H1 (cell line): Measurements from ENCODE around the gene ANKRD12. TPM values are rescaled to one million over a fixed set of nuclear protein-coding genes. Genes with fewer than 3 reads are reported as not detected.

Experiments used
- CTCF ChIA-PET: fragments of 300-600 bp; sonication (Branson Sonifier 250); formaldehyde crosslinking; loops from one replicate; lab custom pipeline; 2021; ENCODE audit not compliant: partially characterized antibody; lab: Charles Lee
- POLR2A ChIA-PET: fragments of 300-600 bp; sonication (Branson Sonifier 250); formaldehyde crosslinking; loops from one replicate; lab custom pipeline; 2021; ENCODE audit warnings: inconsistent platforms; ENCODE audit not compliant: partially characterized antibody; lab: Charles Lee
- DNase-seq, 2 experiments: peaks; one replicate each; pipeline versions ENCODE4 v3.0.0 to v3.0.0-alpha.2; 2010 to 2022; ENCODE audit warnings: low spot score in 2 of 2, low read depth in 1 of 2, mixed read lengths in 1 of 2
- FAIRE-seq: peaks from 2 replicates; lab custom pipeline; 2011; peaks lifted over from hg19 to GRCh38; lab: Jason Lieb, UNC
- H2AFZ ChIP-seq: 2 replicates; pipeline ENCODE4 v1.8.1; 2012; ENCODE audit warnings: low read length, inconsistent platforms
- H2AK5ac ChIP-seq: 2 replicates; pipeline ENCODE4 v1.6.1; 2013; ENCODE audit warnings: low read depth, low read length
- H2BK120ac ChIP-seq: replicated peaks from 2 replicates; pipeline ENCODE3; 2013; ENCODE audit warnings: low read depth, low read length, inconsistent platforms
- H2BK12ac ChIP-seq: 2 replicates; pipeline ENCODE4 v1.6.1; 2013; ENCODE audit warnings: low read depth, low read length
- H2BK15ac ChIP-seq: 2 replicates; pipeline ENCODE4 v1.6.1; 2013; ENCODE audit warnings: low read length
- H2BK20ac ChIP-seq: 2 replicates; pipeline ENCODE4 v1.6.1; 2013; ENCODE audit warnings: low read length
- H2BK5ac ChIP-seq: 2 replicates; pipeline ENCODE4 v1.6.1; 2013; ENCODE audit warnings: low read depth, low read length
- H3K14ac ChIP-seq: 2 replicates; pipeline ENCODE4 v1.6.1; 2013; ENCODE audit warnings: inconsistent platforms; ENCODE audit not compliant: insufficient read length
- H3K18ac ChIP-seq: 2 replicates; pipeline ENCODE4 v1.6.1; 2013; ENCODE audit warnings: low read length; ENCODE audit errors: extremely low read depth
- H3K23ac ChIP-seq: 2 replicates; pipeline ENCODE4 v1.6.1; 2013; ENCODE audit warnings: inconsistent platforms; ENCODE audit not compliant: insufficient read length
- H3K23me2 ChIP-seq: 2 replicates; pipeline ENCODE4 v1.6.1; 2013; ENCODE audit warnings: low read depth, low read length
- H3K27ac ChIP-seq: 2 replicates; pipeline ENCODE4 v1.6.1; 2011; ENCODE audit warnings: low read depth, low read length, inconsistent platforms
- H3K27me3 ChIP-seq, 4 experiments: replicated peaks in 1 of 4; 1 replicate in 1 of 4; 2 replicates in 3 of 4; pipeline versions ENCODE4 v1.6.1 to v1.8.1; 2011 to 2013; ENCODE audit warnings: low read length in 3 of 4, mild to moderate bottlenecking in 3 of 4, inconsistent platforms in 2 of 4, mixed read lengths in 2 of 4, moderate library complexity in 1 of 4; ENCODE audit not compliant: control insufficient read depth in 3 of 4, insufficient read depth in 3 of 4; ENCODE audit errors: extremely low read depth in 1 of 4
- H3K36me3 ChIP-seq, 4 experiments: 2 replicates each; pipeline versions ENCODE4 v1.6.1 to v1.8.1; 2011 to 2013; ENCODE audit warnings: mild to moderate bottlenecking in 4 of 4, low read length in 3 of 4, moderate library complexity in 2 of 4, control low read depth in 1 of 4, inconsistent platforms in 1 of 4; ENCODE audit not compliant: insufficient read depth in 4 of 4, control insufficient read depth in 2 of 4
- H3K4ac ChIP-seq: replicated peaks from 2 replicates; pipeline ENCODE3; 2013; ENCODE audit warnings: low read length, low read depth, mixed read lengths, inconsistent platforms; ENCODE audit not compliant: insufficient read length
- H3K4me1 ChIP-seq, 4 experiments: replicated peaks in 1 of 4; 1 replicate in 1 of 4; 2 replicates in 3 of 4; pipeline versions ENCODE4 v1.6.1 to v1.8.1; 2011 to 2013; ENCODE audit warnings: low read length in 3 of 4, inconsistent platforms in 2 of 4, mixed read lengths in 1 of 4; ENCODE audit not compliant: insufficient read depth in 4 of 4, control insufficient read depth in 3 of 4
- H3K4me2 ChIP-seq, 2 experiments: 2 replicates each; pipeline versions ENCODE4 v1.6.1 to v1.8.1; 2011 to 2013; ENCODE audit warnings: low read depth in 2 of 2, low read length in 2 of 2, control low read depth in 1 of 2, inconsistent platforms in 1 of 2, mild to moderate bottlenecking in 1 of 2; ENCODE audit not compliant: insufficient read depth in 1 of 2
- H3K4me3 ChIP-seq, 4 experiments: fragments of 200-600, 300-600 bp in 1 of 4; sonication (generic), shearing (Covaris generic), sonication (Bioruptor Twin) in 1 of 4; 2 replicates each; pipeline versions ENCODE4 v1.5.1 to v1.8.1; 2011 to 2016; ENCODE audit warnings: low read length in 4 of 4, low read depth in 3 of 4, control low read depth in 2 of 4, inconsistent platforms in 2 of 4, mild to moderate bottlenecking in 2 of 4, mixed read lengths in 1 of 4, moderate library complexity in 1 of 4; ENCODE audit not compliant: insufficient read depth in 2 of 4; ENCODE audit errors: extremely low read depth in 1 of 4
- H3K56ac ChIP-seq: replicated peaks from 2 replicates; pipeline ENCODE3; 2013; ENCODE audit warnings: low read depth, mild to moderate bottlenecking, mixed read lengths, low read length, inconsistent platforms; ENCODE audit not compliant: insufficient read length
- H3K79me1 ChIP-seq: 2 replicates; pipeline ENCODE4 v1.6.1; 2013; ENCODE audit warnings: low read depth, low read length, control low read depth
- H3K79me2 ChIP-seq, 2 experiments: 2 replicates each; pipeline versions ENCODE4 v1.6.1 to v1.8.1; 2012 to 2013; ENCODE audit warnings: low read length in 2 of 2, mild to moderate bottlenecking in 2 of 2, inconsistent platforms in 1 of 2; ENCODE audit not compliant: insufficient read depth in 2 of 2, control insufficient read depth in 1 of 2
- H3K9ac ChIP-seq, 4 experiments: replicated peaks in 1 of 4; 1 replicate in 1 of 4; 2 replicates in 3 of 4; pipeline versions ENCODE4 v1.6.1 to v1.8.1; 2011 to 2013; ENCODE audit warnings: low read depth in 3 of 4, low read length in 3 of 4, control low read depth in 2 of 4, mild to moderate bottlenecking in 2 of 4, moderate library complexity in 2 of 4, inconsistent platforms in 1 of 4; ENCODE audit errors: extremely low read depth in 1 of 4
- H3K9me3 ChIP-seq, 2 experiments: 2 replicates each; pipeline versions ENCODE4 v1.6.1 to v1.8.1; 2012 to 2013; ENCODE audit warnings: mild to moderate bottlenecking in 2 of 2, moderate library complexity in 2 of 2, control low read depth in 1 of 2, inconsistent platforms in 1 of 2, low read depth in 1 of 2, low read length in 1 of 2, mixed read lengths in 1 of 2; ENCODE audit not compliant: insufficient read depth in 2 of 2
- H4K20me1 ChIP-seq, 2 experiments: replicated peaks in 1 of 2; 2 replicates each; pipeline versions ENCODE3 to v1.8.1; 2011 to 2013; ENCODE audit warnings: inconsistent platforms in 2 of 2, low read length in 2 of 2, mild to moderate bottlenecking in 1 of 2; ENCODE audit not compliant: insufficient read depth in 2 of 2, control insufficient read depth in 1 of 2
- H4K5ac ChIP-seq: 2 replicates; pipeline ENCODE4 v1.6.1; 2013; ENCODE audit warnings: low read length, low read depth, mixed read lengths, inconsistent platforms; ENCODE audit not compliant: insufficient read length
- H4K8ac ChIP-seq: 2 replicates; pipeline ENCODE4 v1.8.0; 2013; ENCODE audit warnings: mild to moderate bottlenecking, moderate library complexity, low read length, inconsistent platforms; ENCODE audit not compliant: insufficient read depth; ENCODE audit errors: extremely low read depth
- H4K91ac ChIP-seq: replicated peaks from 2 replicates; pipeline ENCODE3; 2013; ENCODE audit warnings: low read length, mixed read lengths, inconsistent platforms; ENCODE audit not compliant: insufficient read length
- BACH1 ChIP-seq: IDR thresholded peaks from 2 replicates; pipeline ENCODE4 v1.6.1; 2012; ENCODE audit warnings: low read length, improper control_type of control experiment
- MAFK ChIP-seq: IDR thresholded peaks from 2 replicates; pipeline ENCODE4 v1.6.1; 2012; ENCODE audit warnings: low read depth, mild to moderate bottlenecking, improper control_type of control experiment, low read length
- POLR2A ChIP-seq, 2 experiments: IDR thresholded peaks; 1 replicate in 1 of 2; 2 replicates in 1 of 2; pipeline ENCODE4 v1.6.1; 2011; ENCODE audit warnings: low read depth in 2 of 2, low read length in 2 of 2, mild to moderate bottlenecking in 2 of 2; ENCODE audit errors: control extremely low read depth in 1 of 2
- RBBP5 ChIP-seq: IDR thresholded peaks from 2 replicates; pipeline ENCODE4 v1.7.1; 2012; ENCODE audit warnings: low read depth, mild to moderate bottlenecking, inconsistent platforms, low read length, moderate library complexity, borderline replicate concordance
- SP2 ChIP-seq: IDR thresholded peaks from 2 replicates; pipeline ENCODE4 v1.6.1; 2012; ENCODE audit warnings: mild to moderate bottlenecking, low read length, inconsistent platforms
- SRF ChIP-seq: IDR thresholded peaks from 2 replicates; pipeline ENCODE4 v1.6.1; 2011; ENCODE audit warnings: mild to moderate bottlenecking, low read depth, low read length, moderate library complexity
- TAF1 ChIP-seq: IDR thresholded peaks from 2 replicates; pipeline ENCODE4 v1.6.1; 2011; ENCODE audit warnings: mild to moderate bottlenecking, low read depth, low read length
- TEAD4 ChIP-seq: IDR thresholded peaks from 2 replicates; pipeline ENCODE4 v1.6.1; 2012; ENCODE audit warnings: low read depth, low read length, inconsistent platforms, mixed read lengths
- WGBS, 2 experiments: shearing (Covaris generic) in 1 of 2; methylation state at CpG; one replicate each; pipeline versions ENCODE4 v1.1.6 to v1.1.7; 2013 to 2015; ENCODE audit warnings: low lambda C conversion rate in 2 of 2, mixed read lengths in 2 of 2, inconsistent platforms in 1 of 2, low coverage in 1 of 2, missing lambda C conversion rate in 1 of 2; ENCODE audit not compliant: insufficient replicate concordance in 2 of 2, insufficient coverage in 1 of 2, insufficient read length in 1 of 2; ENCODE audit errors: extremely low coverage in 1 of 2, missing lambda C conversion rate in 1 of 2; 5-methylcytosine and 5-hydroxymethylcytosine counted together
- polyA plus RNA-seq, 7 experiments: library from polyadenylated mRNA; depleted of rRNA in 3 of 7; stranded (reverse) in 5 of 7; unstranded in 2 of 7; fragments of >200 nt in 5 of 7; fragments of 200-250 nt in 2 of 7; gene quantifications; 1 replicate in 5 of 7; 2 replicates in 1 of 7; 4 replicates in 1 of 7; pipeline versions ENCODE4 v1.2.1 to v1.2.3, GENCODE V29; 2011 to 2013; ENCODE audit warnings: missing spikeins in 2 of 7, mixed read lengths in 2 of 7
- total RNA-seq: library from RNA; stranded (reverse); fragmentation: NEBNext Ultra II Directional; extraction: Animal tissue kit (Norgen Biotek cat#: 25700); gene quantifications from 2 replicates; pipeline ENCODE4 v1.2.1, GENCODE V29; 2021
- TF ChIP-seq, protein P1 (sequence below): IDR thresholded peaks from 2 replicates; pipeline ENCODE4 v1.6.1; 2012; ENCODE audit warnings: inconsistent platforms
- TF ChIP-seq, protein P2 (sequence below): IDR thresholded peaks from 2 replicates; pipeline ENCODE4 v1.6.1; 2011; ENCODE audit warnings: low read depth, mild to moderate bottlenecking, low read length; ENCODE audit not compliant: insufficient read depth

Gene ANKRD12
- total and polyA plus RNA-seq, 2 of the 8 experiments (the other 6 are each of a cell fraction or from before 2014, with no cell fraction given): 2.6 to 37.9 TPM

DNA sequence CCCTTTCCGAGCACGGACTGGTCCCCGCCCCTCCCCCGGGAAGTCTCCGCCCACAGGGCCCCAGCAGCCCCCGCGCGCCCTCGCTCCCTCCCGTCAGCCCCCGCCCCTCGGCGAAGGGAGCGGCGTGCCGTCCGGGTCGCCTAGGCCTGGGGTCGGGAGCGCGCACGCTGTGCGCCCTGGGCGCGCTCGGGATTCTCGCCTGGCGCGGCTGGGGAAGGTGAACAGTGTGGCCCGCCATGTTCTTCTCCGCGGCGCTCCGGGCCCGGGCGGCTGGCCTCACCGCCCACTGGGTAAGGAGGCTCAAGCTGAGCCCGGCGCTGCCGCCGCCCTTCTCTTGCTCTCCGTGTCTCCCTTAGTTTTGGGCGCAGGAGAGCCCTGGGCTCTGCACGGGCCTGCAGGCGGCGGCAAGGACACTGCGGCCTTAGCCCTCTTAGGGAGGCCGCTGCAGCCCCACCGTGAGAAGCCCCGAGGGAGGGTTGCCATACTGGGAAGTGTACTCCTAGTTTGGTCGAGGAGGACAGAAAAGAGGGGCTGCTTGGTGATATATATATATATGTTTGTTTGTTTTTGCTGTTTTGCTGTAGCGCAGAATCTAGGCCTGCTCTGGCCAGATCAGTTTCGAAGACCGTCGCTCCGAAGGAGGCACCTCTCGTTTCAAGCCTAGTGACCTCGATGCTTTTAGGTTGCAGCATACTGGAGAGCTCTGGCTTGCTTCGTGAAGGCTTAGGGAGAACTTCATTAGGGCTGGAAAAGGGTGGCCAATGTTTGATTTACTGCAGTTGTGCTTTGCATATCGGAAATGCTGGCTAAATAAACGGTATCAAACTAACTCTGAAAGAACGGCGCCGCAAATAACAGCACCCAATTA, 33.8 kb upstream of the ANKRD12 start, which contains the start of gene NDUFV2:
NDUFV2 (plus strand) TSS at position 192 of the 868 bp plus-strand sequence; CDS start at position 237, 45 bp downstream.
- Histone ChIP-seq H4K20me1 (peaks cover 3% of the 10 kb centered on the region in 2 experiments), H4K91ac (no peak within 1 kb of the TSS), H2BK15ac (no peak within 1 kb of the TSS), H2BK12ac (no peak within 1 kb of the TSS; the same call in 1 of the 2 replicates), H3K23me2 (peaks cover 9% of the 10 kb centered on the region), H3K9ac (peak within 1 kb of the TSS; percentile 84 to 94 (median 91)), H3K23ac (no peak within 1 kb of the TSS), H2BK5ac (peak within 1 kb of the TSS; percentile 79), H3K36me3 (peaks cover 0 to 5% (median 0%) of the 10 kb centered on the region in 4 experiments; a peak in 1 of 8 replicates), H2BK20ac (no peak within 1 kb of the TSS), H2BK120ac (no peak within 1 kb of the TSS), H3K79me2 (peaks cover 31 to 50% of the 10 kb centered on the region in 2 experiments), H2AFZ (peak within 1 kb of the TSS; percentile 37; the same call in 1 of the 2 replicates), H3K56ac (peak within 1 kb of the TSS; percentile 5), H3K14ac (no peak within 1 kb of the TSS), H3K4me1 (peaks cover 0 to 19% (median 8%) of the 10 kb centered on the region in 4 experiments; a peak in 3 of 7 replicates), H3K4ac (no peak within 1 kb of the TSS), H4K8ac (peak within 1 kb of the TSS; percentile 88), H3K18ac (peak within 1 kb of the TSS; percentile 80; the same call in 1 of the 2 replicates), H3K9me3 (no peaks in the 10 kb centered on the region), H2AK5ac (no peak within 1 kb of the TSS), H3K79me1 (no peaks in the 10 kb centered on the region), H3K4me3 (peak within 1 kb of the TSS; percentile 77 to 92 (median 86)), H4K5ac (peak within 1 kb of the TSS; percentile 75), H3K27ac (peak within 1 kb of the TSS; percentile 91), H3K27me3 (peaks cover 0 to 2% (median 0%) of the 10 kb centered on the region in 4 experiments; a peak in 1 of 7 replicates), H3K4me2 (peak within 1 kb of the TSS; percentile 81 to 83)
- WGBS, 2 experiments: 4% methylated on average over 47 of the region's 64 CpGs; no CpG with 5 or more reads in 1 of the 2 experiments
- POLR2A ChIA-PET: interaction anchor here (1.0 to 5.7 kb wide), 11 partner anchors 8 to 462 kb away, joined by 3 to 61 read pairs (median 4); partner anchors contain the start of gene ANKRD12
- CTCF ChIA-PET: interaction anchor here (1.2 kb wide), 1 partner anchor 29 kb away, joined by 3 read pairs; no protein-coding TSS in a partner anchor
- FAIRE-seq (no peak), DNase-seq (peak; percentile 82 to 98)
- TF ChIP-seq SP2 (no peak), BACH1 (no peak), MAFK (no peak), POLR2A (IDR thresholded peaks at IDR 0.05; ENCODE audit: control extremely low read depth in 1 of 2, low read depth in 2 of 2, low read length in 2 of 2) (peak in 1 of 2 experiments; percentile 91; a peak in 2 of 3 replicates), TAF1 (peak; percentile 83), SRF (no peak), TEAD4 (no peak), RBBP5 (peak; percentile 94)
- TF ChIP-seq, protein P1, sequence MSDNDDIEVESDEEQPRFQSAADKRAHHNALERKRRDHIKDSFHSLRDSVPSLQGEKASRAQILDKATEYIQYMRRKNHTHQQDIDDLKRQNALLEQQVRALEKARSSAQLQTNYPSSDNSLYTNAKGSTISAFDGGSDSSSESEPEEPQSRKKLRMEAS: peak; percentile 58; the same call in 1 of the 2 replicates
- TF ChIP-seq, protein P2, sequence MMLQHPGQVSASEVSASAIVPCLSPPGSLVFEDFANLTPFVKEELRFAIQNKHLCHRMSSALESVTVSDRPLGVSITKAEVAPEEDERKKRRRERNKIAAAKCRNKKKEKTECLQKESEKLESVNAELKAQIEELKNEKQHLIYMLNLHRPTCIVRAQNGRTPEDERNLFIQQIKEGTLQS: no peak
